Epidermal melanocyte (primary cell): Measurements from ENCODE around the gene ANAPC2.

Experiments used
- DNase-seq: peaks from one replicate; pipeline ENCODE4 v3.0.0; 2011; ENCODE audit warnings: low spot score; ENCODE audit not compliant: insufficient read length

Gene ANAPC2

DNA sequence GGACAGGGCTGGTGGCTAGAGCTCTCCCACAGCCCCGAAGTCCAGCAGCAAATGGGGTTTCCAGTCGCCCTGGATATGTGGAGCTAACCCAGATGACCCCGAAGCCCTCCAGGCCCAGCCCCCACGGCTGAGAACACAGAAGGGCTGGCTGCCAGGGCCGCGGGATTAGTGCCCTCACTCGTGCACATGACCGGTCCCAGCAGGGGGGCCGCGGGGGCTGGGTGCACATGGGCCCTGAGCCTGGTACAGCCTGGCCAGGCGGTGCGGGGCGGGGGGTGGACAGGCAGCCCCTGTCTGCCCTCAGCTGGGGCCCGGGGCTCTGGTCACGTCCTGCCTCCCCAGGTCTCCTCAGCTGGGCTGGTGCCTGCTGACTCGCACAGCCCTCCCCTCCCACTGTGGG, 6.0 kb upstream of the ANAPC2 start:
- no peak for DNase-seq

DNA sequence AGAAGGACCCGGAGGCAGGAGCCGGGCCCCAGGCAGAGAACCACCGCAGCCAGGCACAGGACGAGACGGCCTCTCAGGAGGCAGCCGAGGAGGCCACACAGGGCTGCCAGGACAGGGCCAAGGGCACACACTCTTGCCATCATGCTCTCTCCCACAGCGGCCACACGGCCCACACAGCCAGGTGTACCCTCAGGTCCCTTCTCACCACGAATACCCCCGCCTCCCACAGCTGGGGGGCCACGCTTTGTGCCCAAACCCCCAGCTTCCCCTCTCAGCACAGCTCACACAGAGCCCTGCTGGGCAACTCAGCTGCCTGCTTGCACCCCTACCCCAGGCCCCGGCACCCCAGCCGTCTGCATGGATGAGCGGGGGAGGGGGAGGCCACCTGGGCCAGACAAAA, 5.4 kb upstream of the ANAPC2 start:
- no peak for DNase-seq

DNA sequence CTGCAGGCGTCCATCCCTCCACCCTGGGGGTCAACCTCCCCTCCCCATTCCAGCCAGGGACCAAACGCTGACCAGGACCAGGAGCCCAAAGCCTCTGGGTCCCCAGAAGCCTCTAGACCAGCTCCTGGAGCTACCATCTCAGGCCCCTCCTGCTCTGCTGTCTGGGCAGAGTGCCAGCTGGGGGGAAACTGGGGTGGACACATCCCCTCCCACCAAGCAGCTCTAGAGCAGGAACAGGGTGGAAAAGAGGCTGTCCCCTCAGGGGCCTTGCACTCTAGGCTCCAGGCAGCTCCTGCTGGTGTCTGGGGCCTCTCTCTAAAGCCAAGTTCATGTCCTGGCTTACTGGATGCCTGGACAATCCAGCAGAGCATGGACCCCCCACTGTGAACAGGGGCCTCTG, 4.5 kb upstream of the ANAPC2 start:
- DNase-seq = no peak

DNA sequence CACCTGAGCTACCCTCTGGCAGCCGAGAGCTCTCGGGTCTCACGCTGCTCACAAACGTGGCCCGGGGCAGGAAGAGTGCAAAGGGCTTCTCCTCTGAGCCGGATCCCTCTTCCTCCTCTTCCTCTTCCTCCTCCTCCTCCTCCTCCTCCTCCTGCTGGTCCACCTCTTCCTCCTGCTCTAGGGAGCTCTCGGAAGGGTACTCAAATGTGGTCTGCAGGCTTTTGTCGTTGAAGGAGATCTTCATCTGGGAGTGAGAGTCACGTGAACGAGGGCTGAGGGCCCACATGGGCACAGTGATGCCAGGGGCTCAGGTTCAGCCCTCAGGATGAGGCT, 4.1 kb upstream of the ANAPC2 start:
- DNase-seq = no peak

DNA sequence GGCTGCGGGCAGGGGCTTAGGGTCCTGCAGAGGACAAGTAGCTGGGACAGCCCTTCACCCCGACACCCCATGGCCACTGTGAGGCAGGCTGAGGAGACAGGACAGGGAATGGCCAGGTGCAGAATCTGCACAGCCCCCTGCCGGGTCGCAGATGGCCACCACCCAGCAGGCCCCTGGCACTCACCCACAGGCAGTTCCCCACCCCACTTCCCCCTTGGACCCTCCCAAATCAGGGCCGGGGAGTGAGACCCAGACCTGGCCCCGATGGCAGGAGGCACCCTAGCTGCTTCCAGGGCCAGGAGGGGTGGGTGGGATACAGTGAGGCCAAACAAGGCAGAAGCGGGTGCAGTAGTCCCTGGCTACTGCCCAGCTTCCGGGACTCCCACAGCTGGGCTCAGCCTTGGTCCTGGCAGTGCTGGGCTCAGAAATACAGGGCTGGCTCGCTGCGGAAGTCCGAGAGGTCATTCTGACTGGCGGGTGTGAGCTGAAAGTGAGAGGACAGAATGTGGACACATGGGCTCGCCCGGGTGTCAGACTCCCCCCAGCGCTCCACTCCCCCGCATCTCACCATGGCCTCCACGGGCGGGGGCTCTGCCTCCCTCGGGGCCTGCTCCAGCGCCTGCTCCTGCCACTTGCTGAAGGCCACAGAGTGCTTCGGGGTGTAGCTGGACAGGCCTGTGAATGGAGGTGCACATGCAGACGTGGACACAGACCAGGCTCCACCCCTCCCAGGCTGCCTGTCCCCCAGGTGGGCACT, 3.5 kb upstream of the ANAPC2 start:
- DNase-seq = no peak

DNA sequence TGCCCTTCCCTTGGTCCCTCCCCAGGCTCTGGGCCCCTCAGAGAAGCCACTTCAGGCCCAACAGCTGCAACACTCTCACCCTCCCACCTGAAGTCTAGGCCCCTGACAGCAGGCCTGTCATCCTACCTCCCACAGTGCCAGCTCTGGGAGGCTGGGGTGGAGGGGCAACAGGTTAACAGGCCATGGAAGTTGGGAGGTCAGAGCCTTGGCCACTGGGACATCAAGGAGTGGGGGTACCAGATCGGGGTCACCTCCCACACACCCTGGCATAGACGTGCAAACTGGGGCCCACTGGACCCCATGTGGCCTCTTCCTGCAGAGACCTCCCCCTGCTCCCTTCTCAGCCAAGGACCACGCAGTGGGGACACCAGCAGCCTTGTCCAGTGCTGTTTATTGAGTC, 2.9 kb upstream of the ANAPC2 start:
- DNase-seq = no peak

DNA sequence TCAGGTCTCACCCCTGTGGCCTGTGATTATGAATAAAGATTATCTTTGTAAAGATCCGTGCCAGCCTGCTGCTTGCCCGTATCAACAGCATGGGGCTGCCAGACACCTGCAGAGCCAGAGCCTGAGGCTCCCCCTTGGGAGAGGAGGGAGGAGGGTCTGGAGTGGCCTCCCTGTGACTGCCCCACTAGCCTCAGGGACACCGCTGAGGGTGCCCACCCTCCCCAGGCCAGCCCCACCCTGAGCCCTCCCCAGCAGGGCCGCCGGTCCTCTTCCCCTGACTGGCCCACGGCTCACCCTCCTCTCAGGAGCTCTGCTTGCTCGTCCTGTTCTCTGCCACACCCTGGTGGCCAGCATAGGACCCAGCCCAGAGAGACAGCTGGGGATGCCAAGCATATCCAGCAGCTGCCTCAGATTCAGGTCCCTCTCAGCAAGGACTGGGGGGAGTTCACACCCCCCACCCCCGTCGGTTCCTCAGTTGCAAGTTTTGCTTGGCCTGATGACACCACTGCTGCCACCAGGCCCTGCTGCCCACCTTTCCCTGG, 2.0 kb upstream of the ANAPC2 start:
- DNase-seq = no peak

DNA sequence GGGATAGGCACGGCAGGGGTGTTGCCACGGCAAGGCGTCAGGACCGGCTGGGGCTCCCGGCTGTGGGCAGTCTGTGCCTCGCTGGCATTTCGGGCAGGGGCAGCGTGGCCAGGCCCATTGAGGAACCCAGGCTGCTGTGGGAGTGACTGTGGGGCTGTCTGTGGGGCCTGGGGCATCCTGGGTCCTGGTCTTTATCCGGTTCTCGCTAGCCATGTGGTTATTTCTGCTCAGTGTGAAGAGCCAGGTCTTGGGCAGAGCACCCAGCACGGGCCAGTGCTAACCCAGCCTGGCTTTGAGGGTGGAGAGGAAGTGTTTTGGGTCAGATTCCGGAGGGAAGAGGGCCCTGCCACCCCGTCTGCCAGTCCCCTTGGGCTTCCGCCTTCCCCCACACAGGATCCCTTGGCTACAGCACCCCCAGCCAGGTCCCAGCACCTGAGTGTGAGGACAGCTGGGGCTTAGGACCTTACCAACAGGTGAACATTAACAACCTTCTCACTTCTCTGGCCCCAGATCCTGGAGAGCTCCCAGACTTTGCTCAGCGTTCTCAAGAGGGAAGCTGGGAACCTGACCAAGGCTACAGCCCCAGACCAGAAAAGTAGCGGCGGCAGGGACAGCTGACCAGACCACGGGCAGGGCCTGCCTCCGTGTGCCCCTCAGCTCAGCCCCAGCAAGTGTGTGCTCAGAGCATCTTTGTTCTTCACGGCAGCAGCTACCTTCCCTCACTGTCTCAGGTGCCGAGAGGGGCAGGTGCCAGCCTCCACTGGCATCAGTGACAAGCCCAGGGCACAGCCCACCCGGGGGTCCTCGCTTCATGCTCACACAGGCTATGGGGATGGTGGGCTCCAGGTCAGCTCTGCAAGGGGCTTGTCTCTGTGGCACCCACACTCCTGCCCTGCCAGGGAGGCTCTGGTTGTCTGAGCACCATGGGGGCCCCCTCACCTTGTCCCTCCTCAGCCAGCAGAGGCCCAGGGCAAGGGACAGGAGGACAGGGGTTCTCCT, 1.2 kb upstream of the ANAPC2 start:
- no peak for DNase-seq

DNA sequence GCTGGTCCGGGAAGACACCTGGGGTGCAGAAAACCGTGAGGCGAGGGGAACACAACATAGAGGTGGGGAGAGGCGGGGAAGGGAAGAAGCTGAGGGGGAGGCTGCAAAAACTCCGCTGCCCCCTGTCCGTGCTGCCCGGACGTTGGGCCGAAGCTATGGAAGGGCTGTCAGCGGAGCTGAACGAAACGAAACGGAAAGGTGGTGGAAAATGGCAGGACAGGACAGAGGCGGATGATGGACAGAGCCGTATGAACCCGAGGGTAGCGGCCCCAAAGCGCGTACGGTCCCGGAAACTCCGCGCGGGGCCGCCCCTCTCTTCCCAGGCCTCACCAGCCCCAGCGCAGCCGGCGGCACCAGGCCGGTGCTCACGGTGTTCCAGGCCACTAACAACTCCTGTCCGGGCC, 272 bp downstream of the ANAPC2 start:
- DNase-seq = no peak

DNA sequence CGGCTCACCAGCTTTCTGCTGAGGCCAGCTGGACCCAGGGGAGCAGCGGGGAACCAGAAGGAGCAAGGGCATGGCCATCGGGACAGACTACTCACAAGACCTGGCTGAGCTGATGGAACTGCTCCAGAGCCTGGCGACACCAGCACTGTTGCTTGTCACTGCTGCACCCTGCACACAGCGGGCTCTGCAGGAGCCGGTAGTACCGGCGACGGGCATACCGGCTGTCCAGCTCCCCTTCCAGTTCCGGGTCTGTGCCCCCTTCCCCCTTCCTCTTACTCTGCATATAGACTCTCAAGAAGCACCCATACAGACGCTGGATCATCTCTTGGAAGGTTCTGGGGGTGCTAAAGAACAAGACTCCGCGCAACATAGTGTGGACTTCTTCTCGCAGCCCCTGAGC, 974 bp downstream of the ANAPC2 start:
- no peak for DNase-seq

DNA sequence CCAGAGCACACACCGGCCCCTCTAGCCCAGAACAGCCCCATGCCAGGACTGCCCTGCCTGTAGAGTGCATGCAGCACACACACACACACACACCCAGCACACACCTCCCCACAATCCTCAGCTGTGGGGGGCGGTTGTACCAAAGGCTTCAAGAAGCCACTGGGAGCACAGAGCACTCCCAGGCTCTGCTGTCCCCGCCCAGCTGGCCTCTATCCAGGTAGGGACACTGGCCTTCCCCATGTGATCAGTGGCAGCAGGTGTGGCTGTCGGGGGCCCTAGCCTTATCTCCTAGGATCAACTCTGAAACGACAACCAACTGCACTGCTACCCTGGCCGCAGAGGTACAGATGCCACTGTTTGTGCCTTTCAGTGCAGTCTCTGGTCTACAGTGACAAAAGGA, 2.0 kb downstream of the ANAPC2 start:
- DNase-seq = no peak

DNA sequence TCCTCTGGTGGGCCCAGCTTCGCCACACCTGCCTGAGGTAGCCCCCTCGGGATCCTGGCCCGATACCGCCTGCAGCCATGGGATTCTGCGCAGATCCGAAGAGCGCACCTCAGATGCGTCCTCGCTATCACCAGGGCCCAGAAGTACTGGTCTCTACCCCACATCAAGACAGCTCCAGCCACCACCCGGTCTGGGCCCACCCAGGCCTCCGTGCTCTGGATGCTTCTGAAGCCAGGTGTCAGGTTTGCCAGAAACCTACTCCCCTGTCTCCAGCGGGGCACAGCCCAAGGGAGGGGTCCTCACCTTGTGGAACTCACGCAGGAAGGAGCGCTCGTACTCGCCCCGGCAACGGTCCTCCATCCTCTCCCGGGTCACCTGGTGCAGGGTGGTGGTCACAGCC, 2.4 kb downstream of the ANAPC2 start:
- no peak for DNase-seq

DNA sequence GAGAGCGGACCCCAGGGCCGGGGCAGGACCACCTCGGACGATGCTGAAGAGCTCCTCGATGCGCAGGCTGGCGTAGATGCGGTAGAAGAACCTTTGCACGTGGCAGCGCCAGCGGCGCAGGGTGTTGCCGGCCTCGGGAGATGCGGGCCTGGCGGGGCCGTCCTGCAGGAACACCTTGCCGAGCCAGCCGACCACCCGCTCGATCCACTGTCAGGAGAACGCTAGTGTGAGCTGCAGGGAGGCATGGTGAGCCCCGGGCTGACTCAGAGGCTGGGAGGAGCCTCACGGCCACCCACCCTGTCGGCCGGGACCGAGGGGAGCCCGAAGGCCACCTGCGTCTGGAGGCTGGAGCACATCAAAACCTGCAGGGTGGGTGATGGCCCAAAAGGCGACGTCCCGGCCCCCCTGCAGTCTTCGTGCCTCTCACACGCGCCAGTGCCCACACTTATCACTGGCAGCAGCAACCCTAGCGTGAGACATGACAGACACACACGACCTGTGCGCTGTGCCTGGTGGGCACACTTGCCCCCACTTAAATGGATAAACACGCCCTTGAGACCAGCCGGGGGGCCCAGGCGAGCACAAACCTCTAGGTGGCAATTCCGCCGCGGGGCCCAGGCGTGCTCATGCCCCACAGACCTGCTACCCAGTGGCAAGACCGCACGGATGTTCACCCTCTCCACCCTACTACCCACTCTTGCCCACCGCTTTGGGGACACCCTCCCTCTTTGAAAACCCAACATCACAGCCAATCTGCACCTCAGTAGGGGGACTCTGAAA, 3.3 kb downstream of the ANAPC2 start:
- DNase-seq = no peak

DNA sequence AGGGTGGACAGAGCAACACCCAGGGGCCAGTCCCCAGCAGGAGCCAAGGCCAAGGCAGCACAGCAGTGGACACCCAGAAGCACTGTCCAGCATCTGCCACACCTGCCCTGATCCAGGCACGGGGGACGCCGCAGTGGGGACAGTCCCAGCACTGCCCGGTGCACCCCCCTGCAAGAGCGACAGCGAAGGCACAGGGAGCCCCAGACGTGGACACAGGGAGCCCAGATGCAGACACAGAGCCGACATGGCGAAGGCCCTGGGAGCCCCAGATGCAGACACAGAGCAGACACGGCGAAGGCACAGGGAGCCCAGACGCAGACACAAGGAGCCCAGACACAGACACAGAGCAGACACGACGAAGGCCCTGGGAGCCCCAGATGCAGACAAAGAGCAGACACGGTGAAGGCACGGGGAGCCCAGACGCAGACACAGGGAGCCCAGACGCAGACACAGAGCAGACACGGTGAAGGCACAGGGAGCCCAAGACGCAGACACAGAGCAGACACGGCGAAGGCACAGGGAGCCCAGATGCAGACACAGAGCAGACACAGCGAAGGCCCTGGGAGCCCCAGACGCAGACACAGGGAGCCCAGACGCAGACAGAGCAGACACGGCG, 4.3 kb downstream of the ANAPC2 start:
- DNase-seq = no peak

DNA sequence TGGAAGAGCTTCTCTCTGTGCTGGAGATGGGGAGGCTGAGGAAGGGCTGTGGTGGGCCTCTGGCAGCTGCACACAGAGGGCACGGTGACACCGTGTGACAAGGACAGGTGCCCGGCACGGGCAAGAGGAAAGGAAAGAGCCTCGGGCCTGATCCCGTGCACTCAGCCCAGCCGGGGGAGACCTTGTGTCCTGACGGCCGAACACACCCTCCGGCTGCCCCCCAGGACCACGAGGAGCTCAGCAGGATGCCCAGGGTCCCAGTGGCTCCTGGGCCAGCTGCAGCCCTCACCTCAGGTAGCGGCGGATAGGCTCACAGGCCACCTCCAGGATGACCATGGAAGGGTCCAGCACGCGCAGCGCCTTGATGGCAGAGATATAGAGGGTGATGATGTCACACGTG, 5.5 kb downstream of the ANAPC2 start:
- no peak for DNase-seq

DNA sequence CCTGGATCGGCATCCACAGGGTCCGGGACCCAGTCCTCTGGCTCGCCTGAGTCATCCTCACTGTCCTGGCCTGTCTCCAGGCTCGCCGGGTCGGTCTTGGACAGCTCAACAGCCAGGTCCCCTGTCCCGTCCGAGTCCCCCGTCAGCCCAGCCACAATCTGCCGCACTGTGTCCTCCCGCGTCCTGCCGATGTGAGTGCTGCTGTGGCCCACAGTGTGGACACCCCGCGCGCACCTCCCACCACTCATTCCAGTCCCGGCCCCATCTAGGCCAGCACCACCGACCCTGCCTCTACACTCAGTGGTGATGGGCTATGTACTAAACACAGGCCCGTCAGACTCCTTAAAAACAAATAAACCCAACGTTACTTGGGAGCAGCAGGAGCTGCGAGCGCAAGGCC, 6.7 kb downstream of the ANAPC2 start:
- no peak for DNase-seq

DNA sequence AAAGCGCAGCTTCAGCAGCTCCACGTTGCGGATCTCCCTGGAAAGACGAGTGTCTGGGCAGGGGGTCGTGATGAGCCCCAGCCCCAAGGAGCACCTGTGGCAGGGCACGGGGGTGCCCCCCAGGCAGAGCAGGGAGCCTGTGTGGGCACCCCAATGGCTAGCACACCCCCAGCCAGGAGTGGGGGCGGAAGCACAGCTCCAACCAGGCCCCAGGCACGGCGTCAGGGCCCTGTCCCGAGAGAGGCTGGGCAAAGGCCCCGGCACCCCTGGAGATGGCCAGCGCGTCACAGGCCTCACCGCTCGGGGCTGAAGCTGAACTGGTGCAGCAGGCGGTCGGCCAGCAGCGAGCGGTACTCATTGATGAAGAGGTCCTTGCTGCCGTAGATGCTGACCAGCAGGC, 7.9 kb downstream of the ANAPC2 start:
- no peak for DNase-seq

DNA sequence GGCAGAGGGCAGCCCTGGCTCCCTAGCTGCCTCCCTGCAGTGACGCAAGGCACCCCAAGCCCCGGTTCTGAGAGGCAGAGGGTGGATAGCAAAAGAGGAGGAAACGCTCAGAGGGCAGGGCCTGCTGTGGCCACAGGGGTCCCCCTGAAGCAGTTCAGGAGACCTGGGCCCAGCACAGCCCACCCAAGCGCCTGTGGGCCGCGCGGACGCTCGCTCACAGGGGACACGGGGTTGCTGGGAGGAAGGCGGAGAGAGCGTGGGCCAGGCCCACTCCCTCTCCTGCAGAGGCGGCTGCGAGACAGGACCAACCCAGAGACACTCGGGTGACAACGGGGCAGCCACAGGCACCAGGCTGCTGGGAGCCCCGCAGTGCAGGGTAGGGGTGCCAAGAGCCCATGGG, 8.6 kb downstream of the ANAPC2 start:
- DNase-seq = no peak

DNA sequence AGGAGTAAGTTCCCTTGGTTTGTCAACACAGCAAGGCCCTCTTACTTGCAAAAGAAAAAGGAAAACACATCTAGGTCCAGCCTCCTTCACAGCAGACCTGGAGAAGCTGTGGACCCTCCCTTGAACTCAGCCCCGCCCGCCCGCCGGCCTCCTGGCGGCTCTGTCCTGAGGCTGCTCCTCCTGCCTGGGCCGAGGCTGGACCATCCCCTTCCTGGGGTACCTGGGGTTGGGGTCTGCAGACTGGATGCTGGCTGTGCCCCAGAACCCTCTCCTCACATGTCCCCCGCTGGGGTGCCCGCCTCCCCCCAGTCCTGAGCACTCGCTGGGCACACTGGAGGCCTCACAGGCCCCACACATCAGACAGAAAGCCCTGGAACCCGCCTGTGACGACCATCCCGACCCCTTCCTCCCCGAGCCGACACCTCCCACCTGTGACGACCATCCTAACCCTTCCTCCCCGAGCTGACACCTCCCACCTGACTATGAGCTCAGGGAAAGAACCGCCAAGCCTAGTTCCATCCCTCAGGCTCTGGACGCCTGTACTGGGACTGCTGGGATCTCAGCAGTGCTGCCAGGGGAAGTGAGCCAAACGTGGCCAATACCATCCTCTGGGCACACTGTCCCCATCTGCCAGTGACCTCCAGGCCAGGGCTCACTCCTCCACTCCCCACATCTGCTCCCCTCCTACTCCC, 9.3 kb downstream of the ANAPC2 start:
- DNase-seq = no peak

DNA sequence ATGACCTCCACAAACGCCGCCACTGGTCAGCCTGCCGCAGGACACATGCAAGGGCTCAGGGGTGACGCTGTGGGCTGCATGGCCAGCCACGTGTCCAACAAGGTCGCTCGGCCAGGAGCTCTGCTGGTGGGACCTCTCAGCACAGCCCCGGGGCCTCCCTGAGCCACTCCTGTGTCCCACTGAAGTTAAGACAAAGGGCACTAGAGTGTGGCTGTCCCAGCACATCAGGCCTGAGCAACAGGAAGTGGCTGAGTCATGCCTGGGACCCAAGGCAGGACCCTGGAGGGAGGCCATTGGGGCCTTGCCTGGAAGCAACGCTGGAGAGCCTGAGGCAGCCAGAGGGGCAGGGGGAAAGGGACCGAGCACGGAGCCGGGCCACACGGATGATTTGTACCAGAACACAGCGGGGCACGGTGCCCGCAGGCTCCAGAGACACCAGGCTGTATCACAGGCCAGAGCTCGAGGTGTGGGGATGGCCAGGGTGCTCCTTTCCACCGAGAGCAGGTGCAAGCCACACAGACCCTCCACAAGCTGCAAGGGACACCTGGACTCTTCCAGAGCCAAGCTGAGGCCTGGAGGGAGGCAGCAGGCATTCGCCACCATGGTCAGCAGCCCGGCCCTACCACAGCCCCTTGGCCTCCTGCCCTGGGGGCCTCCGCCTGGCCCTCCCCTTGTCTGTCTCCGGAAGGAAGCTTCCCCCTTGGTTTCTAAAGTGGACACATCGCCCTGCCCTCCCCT, 10.0 kb downstream of the ANAPC2 start:
- no peak for DNase-seq
